TTC549 (cell line): ENCODE data around the gene ACMSD.

ENCODE experiments used
- FAIRE-seq: peaks from 2 replicates; lab custom pipeline; 2012; peaks lifted over from hg19 to GRCh38; lab: Jason Lieb, UNC

The ACMSD gene

DNA sequence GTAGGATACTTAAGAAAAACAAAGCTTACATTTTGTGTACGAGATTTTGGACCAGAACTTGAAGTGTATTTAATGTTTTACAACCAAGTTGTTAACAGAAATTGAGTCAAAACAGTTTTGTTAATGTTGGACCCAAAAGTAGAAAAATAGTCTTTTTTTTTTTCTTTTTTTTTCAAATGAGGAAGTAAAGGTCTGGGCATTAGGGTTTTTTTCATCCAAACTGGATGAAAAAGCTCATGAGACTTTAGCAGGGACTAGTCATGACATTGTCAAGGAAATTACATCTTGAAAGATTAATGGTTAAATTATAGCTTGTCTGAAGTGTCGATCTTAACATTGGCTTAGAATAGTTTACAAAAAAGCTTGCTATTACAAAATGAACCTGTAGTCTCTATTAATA lies 112.5 kb downstream of the ACMSD start:
- no peak for FAIRE-seq
